ENCODE results near the gene RIMBP2.
"Not testable (repeated sequence)": the region's sequence is repeated elsewhere in the genome, so short reads cannot be mapped to it uniquely, and the experiment has no call there.

Gene RIMBP2

GRCh38 chr12:130651188-130651959 is 64.7 kb downstream of the RIMBP2 start:
- DNase-seq (ENCODE audit: low read depth), result no peak
- no peak overlapping the region for H3K4me3 ChIP-seq (ENCODE audit: low read depth, low read length)
- no peak for TF ChIP-seq CTCF (IDR thresholded peaks at IDR 0.05; ENCODE audit: control insufficient read depth, extremely low read depth, insufficient read depth)

- DNase-seq (ENCODE audit: low read depth), result no peak
- TF ChIP-seq CTCF (IDR thresholded peaks at IDR 0.05; ENCODE audit: control insufficient read depth, extremely low read depth, insufficient read depth), result no peak
- H3K4me3 ChIP-seq (ENCODE audit: low read depth, low read length), result no peak overlapping the region
Measured at GRCh38 chr12:130650131-130650530, 66.0 kb downstream of the RIMBP2 start.

- no peak for DNase-seq (ENCODE audit: low read depth)
- TF ChIP-seq CTCF (IDR thresholded peaks at IDR 0.05; ENCODE audit: control insufficient read depth, extremely low read depth, insufficient read depth), result no peak
- H3K4me3 ChIP-seq (ENCODE audit: low read depth, low read length), result no peak overlapping the region
Measured at GRCh38 chr12:130649101-130650045, 66.7 kb downstream of the RIMBP2 start.

- TF ChIP-seq CTCF (IDR thresholded peaks at IDR 0.05; ENCODE audit: control insufficient read depth, extremely low read depth, insufficient read depth), result no peak
- DNase-seq (ENCODE audit: low read depth), result no peak
- no peak overlapping the region for H3K4me3 ChIP-seq (ENCODE audit: low read depth, low read length)
Measured at GRCh38 chr12:130647814-130648213, 68.3 kb downstream of the RIMBP2 start.

- no peak overlapping the region for H3K4me3 ChIP-seq (ENCODE audit: low read depth, low read length)
- no peak for DNase-seq (ENCODE audit: low read depth)
- TF ChIP-seq CTCF (IDR thresholded peaks at IDR 0.05; ENCODE audit: control insufficient read depth, extremely low read depth, insufficient read depth), result no peak
Measured at GRCh38 chr12:130646716-130647370, 69.3 kb downstream of the RIMBP2 start.

- H3K4me3 ChIP-seq (ENCODE audit: low read depth, low read length); DNase-seq (ENCODE audit: low read depth): not testable (repeated sequence)
Measured at GRCh38 chr12:130646191-130646590, 69.9 kb downstream of the RIMBP2 start.

GRCh38 chr12:130645751-130646150 is 70.3 kb downstream of the RIMBP2 start:
- no peak overlapping the region for H3K4me3 ChIP-seq (ENCODE audit: low read depth, low read length)
- no peak for TF ChIP-seq CTCF (IDR thresholded peaks at IDR 0.05; ENCODE audit: control insufficient read depth, extremely low read depth, insufficient read depth)
- DNase-seq (ENCODE audit: low read depth), result no peak

Measured in LNCaP clone FGC (cell line).